HG02938 (cell line): Measurements from ENCODE around the gene ZNF526.
A peak's percentile ranks its signal among the peaks of the same experiment; 100 is the strongest.

Experiments used
- ATAC-seq: cut with Tn5 transposase; IDR thresholded peaks from one replicate; pipeline ENCODE4 v1.9.1; 2021; ENCODE audit warnings: mild to moderate bottlenecking, moderate library complexity; ENCODE audit not compliant: unreplicated experiment

ZNF526 gene

GRCh38 chr19:42220751-42221097 is 612 bp downstream of the ZNF526 start:
- ATAC-seq = no peak

- ATAC-seq = no peak
Observed at GRCh38 chr19:42224940-42225717, 5.0 kb downstream of the ZNF526 start.

GRCh38 chr19:42225718-42226292 is 5.7 kb downstream of the ZNF526 start:
- ATAC-seq = no peak

- ATAC-seq = no peak
Observed at GRCh38 chr19:42226886-42227285, 6.8 kb downstream of the ZNF526 start.

- no peak for ATAC-seq
Observed at GRCh38 chr19:42228641-42229040, 8.5 kb downstream of the ZNF526 start.

- ATAC-seq = no peak
Observed at GRCh38 chr19:42229301-42229854, 9.3 kb downstream of the ZNF526 start.

- ATAC-seq = no peak
Observed at GRCh38 chr19:42229855-42230351, 9.8 kb downstream of the ZNF526 start.

- ATAC-seq = no peak
Observed at GRCh38 chr19:42230571-42230970, 10.5 kb downstream of the ZNF526 start.

GRCh38 chr19:42232435-42232834 is 12.3 kb downstream of the ZNF526 start:
- no peak for ATAC-seq

GRCh38 chr19:42233106-42233505 is 13.0 kb downstream of the ZNF526 start:
- ATAC-seq = no peak

GRCh38 chr19:42233678-42234292 is 13.7 kb downstream of the ZNF526 start:
- no peak for ATAC-seq

GRCh38 chr19:42234364-42234763 is 14.3 kb downstream of the ZNF526 start:
- ATAC-seq = no peak

GRCh38 chr19:42235181-42235580 is 15.1 kb downstream of the ZNF526 start:
- no peak for ATAC-seq

GRCh38 chr19:42239544-42240220 is 19.6 kb downstream of the ZNF526 start:
- ATAC-seq = no peak

GRCh38 chr19:42241279-42241678 is 21.2 kb downstream of the ZNF526 start:
- ATAC-seq = no peak

GRCh38 chr19:42242069-42242511 is 22.0 kb downstream of the ZNF526 start:
- ATAC-seq = no peak

GRCh38 chr19:42242512-42243409 is 22.6 kb downstream of the ZNF526 start, which contains the start of gene GSK3A:
GSK3A (minus strand) TSS chr19:42242602; CDS start chr19:42242465, 137 bp downstream.
- ATAC-seq = peak; percentile 61

GRCh38 chr19:42244347-42245220 is 24.5 kb downstream of the ZNF526 start:
- peak; percentile 43 for ATAC-seq

GRCh38 chr19:42245231-42245630 is 25.1 kb downstream of the ZNF526 start:
- no peak for ATAC-seq
